ENCODE data around the gene SMAD3. TPM values are rescaled to one million over a fixed set of nuclear protein-coding genes. Genes with fewer than 3 reads are reported as not detected.

Gene SMAD3
- polyA plus RNA-seq, 1 donor from 2014 or later: 1.0 TPM

- no peak for TF ChIP-seq SMC3 (conservative IDR thresholded peaks at IDR 0.05; ENCODE audit: poor library complexity)
- no peak for TF ChIP-seq MXI1 (conservative IDR thresholded peaks at IDR 0.05; ENCODE audit: poor library complexity, severe bottlenecking)
- TF ChIP-seq EZH2 (IDR thresholded peaks at IDR 0.05; ENCODE audit: borderline replicate concordance, insufficient read depth, low read length, poor library complexity, severe bottlenecking): no peak
- no peak for TF ChIP-seq POLR2AphosphoS5 (IDR thresholded peaks at IDR 0.05)
- no peak for TF ChIP-seq REST (IDR thresholded peaks at IDR 0.05; ENCODE audit: borderline replicate concordance)
- no peak for TF ChIP-seq CTCF (IDR thresholded peaks at IDR 0.05; ENCODE audit: poor library complexity, severe bottlenecking)
- TF ChIP-seq EP300 (conservative IDR thresholded peaks at IDR 0.05; ENCODE audit: poor library complexity, severe bottlenecking): no peak
- TF ChIP-seq TAF1 (IDR thresholded peaks at IDR 0.05; ENCODE audit: low read depth): no peak
- no peak for TF ChIP-seq RAD21 (conservative IDR thresholded peaks at IDR 0.05)
- no peaks in the 10 kb centered on the region for H3K36me3 ChIP-seq (ENCODE audit: insufficient read depth, low read length)
- no peak overlapping the region for H2AFZ ChIP-seq (ENCODE audit: low read depth, low read length)
- peaks cover 34% of the 10 kb centered on the region for H3K27me3 ChIP-seq (ENCODE audit: insufficient read depth, low read depth, low read length)
- no peaks in the 10 kb centered on the region for H3K9me3 ChIP-seq (ENCODE audit: low read length)
- no peaks in the 10 kb centered on the region for H4K20me1 ChIP-seq (ENCODE audit: insufficient read depth)
- no peak overlapping the region for H3K4me2 ChIP-seq (ENCODE audit: low read length)
- H3K9ac ChIP-seq (ENCODE audit: low read length): no peak overlapping the region
- H3K4me3 ChIP-seq (ENCODE audit: low read length): no peak overlapping the region
- no peak overlapping the region for H3K27ac ChIP-seq (ENCODE audit: low read length)
- H3F3A ChIP-seq (ENCODE audit: insufficient read depth, low read length, poor library complexity, severe bottlenecking): no peaks in the 10 kb centered on the region
- no peaks in the 10 kb centered on the region for H3K79me2 ChIP-seq (replicated peaks; ENCODE audit: insufficient read depth, low read length)
- no peaks in the 10 kb centered on the region for H3K9me2 ChIP-seq (ENCODE audit: insufficient read depth, low read length)
Observed at GRCh38 chr15:67061811-67062368, 3.5 kb upstream of the SMAD3 start.

GRCh38 chr15:67062369-67062985 lies 2.9 kb upstream of the SMAD3 start:
- no peaks in the 10 kb centered on the region for H3K9me3 ChIP-seq (ENCODE audit: low read length)
- TF ChIP-seq POLR2AphosphoS5 (IDR thresholded peaks at IDR 0.05) (no peak), TAF1 (IDR thresholded peaks at IDR 0.05; ENCODE audit: low read depth) (no peak), RAD21 (conservative IDR thresholded peaks at IDR 0.05) (no peak), CTCF (IDR thresholded peaks at IDR 0.05; ENCODE audit: poor library complexity, severe bottlenecking) (no peak)

More at GRCh38 chr15:67062369-67062985, 2.9 kb upstream of the SMAD3 start:
- no peaks in the 10 kb centered on the region for H3F3A ChIP-seq (ENCODE audit: insufficient read depth, low read length, poor library complexity, severe bottlenecking)
- H2AFZ ChIP-seq (ENCODE audit: low read depth, low read length): no peak overlapping the region
- H3K27ac ChIP-seq (ENCODE audit: low read length): no peak overlapping the region
- H3K27me3 ChIP-seq (ENCODE audit: insufficient read depth, low read depth, low read length): peaks cover 40% of the 10 kb centered on the region
- peaks cover 3% of the 10 kb centered on the region for H3K79me2 ChIP-seq (replicated peaks; ENCODE audit: insufficient read depth, low read length)
- H3K36me3 ChIP-seq (ENCODE audit: insufficient read depth, low read length): no peaks in the 10 kb centered on the region
- H3K4me3 ChIP-seq (ENCODE audit: low read length): no peak overlapping the region
- H4K20me1 ChIP-seq (ENCODE audit: insufficient read depth): no peaks in the 10 kb centered on the region
- H3K9me2 ChIP-seq (ENCODE audit: insufficient read depth, low read length): no peaks in the 10 kb centered on the region
- no peak overlapping the region for H3K9ac ChIP-seq (ENCODE audit: low read length)
- no peak overlapping the region for H3K4me2 ChIP-seq (ENCODE audit: low read length)

Data from neural cell (in vitro differentiated cells).